Adrenal gland (tissue), 5 donors: ENCODE data around the gene CCHCR1.

Source experiments
- POLR2A ChIP-seq, 2 donors: fragments of 450-650 bp; IDR thresholded peaks; one replicate each; pipeline ENCODE4 v1.6.1; 2017; ENCODE audit warnings: antibody characterized with exemption in 2 of 2, mild to moderate bottlenecking in 2 of 2, moderate library complexity in 1 of 2
- TF ChIP-seq, protein P1 (sequence below), 6 experiments: fragments of 450-650 bp in 4 of 6; fragments of 200-600 bp in 2 of 6; sonication (generic) in 1 of 6; IDR thresholded peaks; 1 replicate in 5 of 6; 2 replicates in 1 of 6; pipeline versions ENCODE4 v1.5.1 to v1.8.0; 2016 to 2021; ENCODE audit warnings: antibody characterized with exemption in 6 of 6, mild to moderate bottlenecking in 2 of 6, moderate library complexity in 1 of 6
- donor health status: DM: no; HTN: no; CAD: no.

DNA sequence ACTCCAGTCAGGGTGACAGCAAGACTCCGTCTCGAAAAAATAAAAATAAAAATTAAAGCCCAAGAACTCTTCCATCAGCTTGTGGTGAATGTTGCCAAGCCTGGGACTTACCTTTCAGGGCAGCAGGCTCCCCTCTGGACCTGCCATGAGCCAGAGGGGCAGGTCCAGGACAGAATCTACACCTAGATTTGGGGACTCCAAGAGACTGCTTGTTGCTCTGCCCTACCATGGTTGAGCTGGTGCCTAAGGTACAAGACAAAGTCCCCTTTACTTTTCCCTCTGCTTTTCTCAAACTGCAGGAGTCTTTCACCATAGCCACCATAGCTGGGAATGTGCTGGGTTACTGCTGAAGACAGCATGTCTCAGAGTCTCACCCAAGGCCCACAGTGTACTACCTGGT, 54.5 kb downstream of the CCHCR1 start:
- TF ChIP-seq, protein P1, sequence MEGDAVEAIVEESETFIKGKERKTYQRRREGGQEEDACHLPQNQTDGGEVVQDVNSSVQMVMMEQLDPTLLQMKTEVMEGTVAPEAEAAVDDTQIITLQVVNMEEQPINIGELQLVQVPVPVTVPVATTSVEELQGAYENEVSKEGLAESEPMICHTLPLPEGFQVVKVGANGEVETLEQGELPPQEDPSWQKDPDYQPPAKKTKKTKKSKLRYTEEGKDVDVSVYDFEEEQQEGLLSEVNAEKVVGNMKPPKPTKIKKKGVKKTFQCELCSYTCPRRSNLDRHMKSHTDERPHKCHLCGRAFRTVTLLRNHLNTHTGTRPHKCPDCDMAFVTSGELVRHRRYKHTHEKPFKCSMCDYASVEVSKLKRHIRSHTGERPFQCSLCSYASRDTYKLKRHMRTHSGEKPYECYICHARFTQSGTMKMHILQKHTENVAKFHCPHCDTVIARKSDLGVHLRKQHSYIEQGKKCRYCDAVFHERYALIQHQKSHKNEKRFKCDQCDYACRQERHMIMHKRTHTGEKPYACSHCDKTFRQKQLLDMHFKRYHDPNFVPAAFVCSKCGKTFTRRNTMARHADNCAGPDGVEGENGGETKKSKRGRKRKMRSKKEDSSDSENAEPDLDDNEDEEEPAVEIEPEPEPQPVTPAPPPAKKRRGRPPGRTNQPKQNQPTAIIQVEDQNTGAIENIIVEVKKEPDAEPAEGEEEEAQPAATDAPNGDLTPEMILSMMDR (IDR thresholded peaks at IDR 0.05) = no peak
- TF ChIP-seq POLR2A (IDR thresholded peaks at IDR 0.05) = no peak
